MM.1S (cell line): ENCODE results near the gene DCTN3.

Source experiments
- EZH2 ChIP-seq: fragments of 300-600 bp; sonication (generic); optimal IDR thresholded peaks from 2 replicates; pipeline ENCODE3; 2017; ENCODE audit warnings: low read depth, mild to moderate bottlenecking, antibody characterized with exemption, low read length, mixed read lengths
- EZH2phosphoT487 ChIP-seq: fragments of 300-600 bp; sonication (generic); IDR thresholded peaks from 2 replicates; pipeline ENCODE4 v1.6.1; 2018; ENCODE audit warnings: antibody characterized with exemption, low read length
- TF ChIP-seq, protein P1 (sequence below): fragments of 300-600 bp; sonication (generic); IDR thresholded peaks from 2 replicates; pipeline ENCODE4 v1.5.1; 2016; ENCODE audit warnings: antibody characterized with exemption, low read length, mixed read lengths

- TF ChIP-seq EZH2 (no peak), EZH2phosphoT487 (no peak)
- TF ChIP-seq, protein P1, sequence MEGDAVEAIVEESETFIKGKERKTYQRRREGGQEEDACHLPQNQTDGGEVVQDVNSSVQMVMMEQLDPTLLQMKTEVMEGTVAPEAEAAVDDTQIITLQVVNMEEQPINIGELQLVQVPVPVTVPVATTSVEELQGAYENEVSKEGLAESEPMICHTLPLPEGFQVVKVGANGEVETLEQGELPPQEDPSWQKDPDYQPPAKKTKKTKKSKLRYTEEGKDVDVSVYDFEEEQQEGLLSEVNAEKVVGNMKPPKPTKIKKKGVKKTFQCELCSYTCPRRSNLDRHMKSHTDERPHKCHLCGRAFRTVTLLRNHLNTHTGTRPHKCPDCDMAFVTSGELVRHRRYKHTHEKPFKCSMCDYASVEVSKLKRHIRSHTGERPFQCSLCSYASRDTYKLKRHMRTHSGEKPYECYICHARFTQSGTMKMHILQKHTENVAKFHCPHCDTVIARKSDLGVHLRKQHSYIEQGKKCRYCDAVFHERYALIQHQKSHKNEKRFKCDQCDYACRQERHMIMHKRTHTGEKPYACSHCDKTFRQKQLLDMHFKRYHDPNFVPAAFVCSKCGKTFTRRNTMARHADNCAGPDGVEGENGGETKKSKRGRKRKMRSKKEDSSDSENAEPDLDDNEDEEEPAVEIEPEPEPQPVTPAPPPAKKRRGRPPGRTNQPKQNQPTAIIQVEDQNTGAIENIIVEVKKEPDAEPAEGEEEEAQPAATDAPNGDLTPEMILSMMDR, result no peak
Observed at GRCh38 chr9:34623374-34624235, 3.3 kb upstream of the DCTN3 start.
